GM12878 (cell line): ENCODE measurements around the gene TUBD1. TPM values are rescaled to one million over a fixed set of nuclear protein-coding genes. Genes with fewer than 3 reads are reported as not detected.
A peak's percentile ranks its signal among the peaks of the same experiment; 100 is the strongest.

ENCODE experiments used
- ATAC-seq: fragments of 200-7000 bp; cut with Tn5 transposase; 3 replicates; pipeline ENCODE4 v1.9.1; 2020; ENCODE audit warnings: mild to moderate bottlenecking, moderate library complexity
- BruUV-seq: library from RNA; stranded (reverse); fragments of 400-500 nt; replicated peaks from 2 replicates; lab custom pipeline; 2021; lab: Mats Ljungman, UMichigan
- CTCF ChIA-PET: fragments of 300-600 bp; sonication (Branson Sonifier 250); formaldehyde crosslinking; extraction: SDS; loops from one replicate; lab custom pipeline; 2021; ENCODE audit warnings: inconsistent platforms; lab: Yijun Ruan, JAX
- POLR2A ChIA-PET: fragments of 350-600 bp; formaldehyde crosslinking; extraction: SDS; loops from one replicate; lab custom pipeline; 2021; ENCODE audit warnings: inconsistent platforms; lab: Charles Lee
- RAD21 ChIA-PET: fragments of 300-600 bp; sonication (Branson Sonifier 250); formaldehyde crosslinking; loops from one replicate; lab custom pipeline; 2023; ENCODE audit warnings: antibody characterized with exemption; ENCODE audit not compliant: unreplicated experiment; lab: Charles Lee
- SMC1A ChIA-PET: fragments of 300-600 bp; sonication (Branson Sonifier 250); formaldehyde crosslinking; loops from one replicate; lab custom pipeline; 2023; ENCODE audit not compliant: unreplicated experiment, uncharacterized antibody; lab: Charles Lee
- DNase-seq: peaks from one replicate; pipeline ENCODE4 v3.0.0-alpha.2; 2011; ENCODE audit warnings: low read depth, low spot score
- FAIRE-seq: peaks from 3 replicates; lab custom pipeline; 2011; peaks lifted over from hg19 to GRCh38; lab: Jason Lieb, UNC
- H2AFZ ChIP-seq: 2 replicates; pipeline ENCODE4 v1.6.0; 2011; ENCODE audit warnings: low read depth, low read length, control low read depth; ENCODE audit not compliant: control insufficient read depth
- H3K27ac ChIP-seq: 2 replicates; pipeline ENCODE4 v1.5.1; 2011; ENCODE audit warnings: control low read depth; ENCODE audit not compliant: control insufficient read depth, insufficient read depth
- H3K27me3 ChIP-seq, 2 experiments: replicated peaks in 1 of 2; 2 replicates each; pipeline versions ENCODE4 v1.6.0 to v1.6.1; 2011; ENCODE audit warnings: low read length in 1 of 2; ENCODE audit not compliant: control insufficient read depth in 2 of 2, insufficient read depth in 2 of 2
- H3K36me3 ChIP-seq, 2 experiments: 2 replicates each; pipeline ENCODE4 v1.5.1; 2011; ENCODE audit warnings: low read length in 1 of 2; ENCODE audit not compliant: control insufficient read depth in 2 of 2, insufficient read depth in 2 of 2
- H3K4me1 ChIP-seq: 2 replicates; pipeline ENCODE4 v1.6.1; 2011; ENCODE audit warnings: mild to moderate bottlenecking, low read length, moderate library complexity, mixed read lengths; ENCODE audit not compliant: control insufficient read depth, insufficient read depth
- H3K4me2 ChIP-seq: 2 replicates; pipeline ENCODE4 v1.6.0; 2011; ENCODE audit warnings: control low read depth; ENCODE audit not compliant: control insufficient read depth, insufficient read depth
- H3K4me3 ChIP-seq: fragments of 200-600 bp; sonication (generic); 2 replicates; pipeline ENCODE4 v1.5.1; 2016
- H3K79me2 ChIP-seq: 2 replicates; pipeline ENCODE4 v1.6.0; 2011; ENCODE audit warnings: low read length; ENCODE audit not compliant: control insufficient read depth, insufficient read depth
- H3K9ac ChIP-seq: 2 replicates; pipeline ENCODE4 v1.8.0; 2011; ENCODE audit warnings: low read length, control low read depth, mixed read lengths; ENCODE audit not compliant: control insufficient read depth, insufficient read depth
- H3K9me3 ChIP-seq: replicated peaks from 3 replicates; pipeline ENCODE4 v1.5.1; 2011; ENCODE audit warnings: mild to moderate bottlenecking, low read length; ENCODE audit not compliant: control insufficient read depth, insufficient read depth
- H4K20me1 ChIP-seq: 2 replicates; pipeline ENCODE4 v1.6.0; 2011; ENCODE audit not compliant: control insufficient read depth, insufficient read depth
- ATF2 ChIP-seq: IDR thresholded peaks from 2 replicates; pipeline ENCODE4 v1.6.1; 2012; ENCODE audit warnings: low read length, inconsistent platforms
- ATF7 ChIP-seq: fragments of 450-650 bp; IDR thresholded peaks from 2 replicates; pipeline ENCODE4 v1.6.1; 2016; ENCODE audit warnings: low read depth, mild to moderate bottlenecking
- CBX5 ChIP-seq: sonication (generic); IDR thresholded peaks from 2 replicates; pipeline ENCODE4 v1.6.1; 2016; ENCODE audit warnings: low read depth, moderate library complexity, mild to moderate bottlenecking, inconsistent platforms
- E2F8 ChIP-seq: fragments of 450-650 bp; IDR thresholded peaks from 2 replicates; pipeline ENCODE4 v1.6.1; 2018; ENCODE audit warnings: mild to moderate bottlenecking, low read depth, moderate library complexity; ENCODE audit not compliant: partially characterized antibody
- HDGF ChIP-seq: fragments of 450-650 bp; IDR thresholded peaks from 2 replicates; pipeline ENCODE4 v1.6.1; 2016; ENCODE audit warnings: antibody characterized with exemption
- RB1 ChIP-seq: fragments of 450-650 bp; formaldehyde crosslinking; IDR thresholded peaks from 2 replicates; pipeline ENCODE4 v1.6.1; 2017; ENCODE audit warnings: mild to moderate bottlenecking, borderline replicate concordance
- RBBP5 ChIP-seq: fragments of 200-600 bp; sonication (generic); conservative IDR thresholded peaks from 2 replicates; pipeline ENCODE4 v1.6.1; 2016
- RELA ChIP-seq: fragments of 450-650 bp; IDR thresholded peaks from 2 replicates; pipeline ENCODE4 v1.8.0; 2014; ENCODE audit warnings: borderline replicate concordance; ENCODE audit not compliant: partially characterized antibody
- SPI1 ChIP-seq: IDR thresholded peaks from 2 replicates; pipeline ENCODE4 v1.6.1; 2011; ENCODE audit warnings: low read depth, mild to moderate bottlenecking, low read length, moderate library complexity, borderline replicate concordance; ENCODE audit not compliant: insufficient read depth
- TCF7 ChIP-seq: IDR thresholded peaks from 2 replicates; pipeline ENCODE4 v1.6.1; 2014; ENCODE audit warnings: antibody characterized with exemption, borderline replicate concordance
- WGBS: methylation state at CpG from one replicate; pipeline ENCODE4 v1.1.6; 2016; ENCODE audit warnings: low lambda C conversion rate; ENCODE audit not compliant: insufficient replicate concordance, insufficient coverage; ENCODE audit errors: missing lambda C conversion rate; 5-methylcytosine and 5-hydroxymethylcytosine counted together
- in situ Hi-C: fragments of 300-500 bp; cut with MboI; formaldehyde crosslinking; loops from 9 replicates; pipeline ENCODE4 v1.14.3; 2018; ENCODE audit warnings: mixed read lengths
- intact Hi-C: fragments of 100-400 bp; cut with micrococcal nuclease; formaldehyde crosslinking; loops from one replicate; pipeline ENCODE4 v1.14.2; 2022; ENCODE audit not compliant: unreplicated experiment
- polyA plus RNA-seq, 11 experiments: library from polyadenylated mRNA; depleted of rRNA in 4 of 11; unstranded in 6 of 11; stranded (reverse) in 5 of 11; fragments of >200 nt; fragmentation: Nextera tagmentation in 4 of 11; fragmentation: Illumina TruSeq in 1 of 11; extraction: Ambion mirVana in 4 of 11; extraction: Trizol in 1 of 11; gene quantifications; 1 replicate in 1 of 11; 2 replicates in 10 of 11; pipeline versions ENCODE4 v1.2.1 to v1.2.3, GENCODE V29; 2011 to 2016; ENCODE audit warnings: inconsistent platforms in 2 of 11, missing spikeins in 2 of 11, low read depth in 1 of 11
- total RNA-seq, 4 experiments: library from RNA; depleted of rRNA in 3 of 4; stranded (reverse); fragments of >200 nt in 3 of 4; fragmentation: Illumina TruSeq in 1 of 4; extraction: Trizol in 1 of 4; gene quantifications; 2 replicates each; pipeline versions ENCODE4 v1.2.1 to v1.2.3, GENCODE V29; 2013 to 2021
- TF ChIP-seq, protein P1 (sequence below): fragments of 450-650 bp; IDR thresholded peaks from 2 replicates; pipeline ENCODE4 v1.6.1; 2017; ENCODE audit warnings: low read depth, mild to moderate bottlenecking, moderate library complexity
- TF ChIP-seq, protein P2 (sequence below): fragments of 450-650 bp; IDR thresholded peaks from 2 replicates; pipeline ENCODE4 v1.6.1; 2017; ENCODE audit warnings: mild to moderate bottlenecking, moderate library complexity

The TUBD1 gene
- total and polyA plus RNA-seq, 10 of the 15 experiments (the other 5 are each of a cell fraction or from before 2014, with no cell fraction given) = 5.3 to 10.8 (median 8.3) TPM

DNA sequence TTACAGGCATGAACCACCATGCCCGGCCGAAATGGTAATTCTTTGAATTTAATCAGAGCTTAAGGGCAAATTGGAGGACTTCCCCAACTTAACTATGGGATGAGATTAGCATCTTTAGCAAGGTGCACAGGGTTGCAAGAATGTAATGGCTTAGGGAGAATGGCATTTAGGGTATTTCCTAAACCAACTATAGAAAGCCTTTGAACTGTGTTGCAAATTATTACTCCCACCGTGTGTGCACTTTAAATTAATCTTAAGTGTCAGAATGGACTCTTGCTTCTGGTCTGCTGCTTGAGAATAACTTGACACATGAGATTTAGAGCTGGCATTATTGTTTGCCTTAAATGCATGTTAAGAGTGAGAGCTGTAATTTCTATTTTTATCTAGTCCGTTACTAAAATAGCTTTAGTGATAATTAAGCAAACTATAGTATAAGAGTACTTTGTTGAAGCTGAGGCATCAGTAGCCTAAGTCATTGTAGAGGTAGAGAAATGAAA lies 59.8 kb downstream of the TUBD1 start:
- H3K27me3 ChIP-seq = no peaks in the 10 kb centered on the region
- SMC1A ChIA-PET = interaction anchor here (0.9 to 15.2 kb wide), 16 partner anchors 9 to 80 kb away, joined by 3 to 250 read pairs (median 5); no protein-coding TSS in a partner anchor
- H4K20me1 ChIP-seq = no peaks in the 10 kb centered on the region
- peak overlapping the region; percentile 18; the same call in 1 of the 2 replicates for H3K9ac ChIP-seq
- peaks cover 36% of the 10 kb centered on the region for H3K79me2 ChIP-seq
- in situ Hi-C loops (loop anchor here (10.0 kb wide), 1 partner anchor 1498 kb away; no protein-coding TSS in a partner anchor), intact Hi-C loops (no loop called here)
- H3K4me3 ChIP-seq = no peak overlapping the region
- H2AFZ ChIP-seq = no peak overlapping the region
- FAIRE-seq (no peak), ATAC-seq (peak; percentile 29), DNase-seq (peak; percentile 88)
- peak overlapping the region; percentile 98 for H3K27ac ChIP-seq
- CTCF ChIA-PET = interaction anchor here (0.7 to 7.9 kb wide), 13 partner anchors 9 to 86 kb away, joined by 3 to 75 read pairs (median 5); no protein-coding TSS in a partner anchor
- peak overlapping the region; percentile 69 for H3K4me2 ChIP-seq
- WGBS = 0% methylated on average over 4 of the region's 4 CpGs
- BruUV-seq = no TSS peak
- no peaks in the 10 kb centered on the region for H3K36me3 ChIP-seq
- RAD21 ChIA-PET = interaction anchor here (0.6 to 11.5 kb wide), 12 partner anchors 8 to 80 kb away, joined by 3 to 223 read pairs (median 8); partner anchors contain the start of gene TUBD1
- H3K4me1 ChIP-seq = peaks cover 75% of the 10 kb centered on the region
- POLR2A ChIA-PET = interaction anchor here (0.7 to 12.0 kb wide), 15 partner anchors 8 to 132 kb away, joined by 3 to 332 read pairs (median 6); no protein-coding TSS in a partner anchor
- H3K9me3 ChIP-seq = no peaks in the 10 kb centered on the region
- TF ChIP-seq SPI1 (no peak), CBX5 (0 out of 2 replicates have a peak, but pooled peaks have one; percentile 49), ATF2 (peak; percentile 72; the same call in 1 of the 2 replicates), E2F8 (no peak), ATF7 (peak; percentile 76), HDGF (0 out of 2 replicates have a peak, but pooled peaks have one; percentile 5), TCF7 (peak; percentile 75; the same call in 1 of the 2 replicates), RBBP5 (no peak), RELA (peak; percentile 62), RB1 (0 out of 2 replicates have a peak, but pooled peaks have one; percentile 27)
- TF ChIP-seq, protein P1, sequence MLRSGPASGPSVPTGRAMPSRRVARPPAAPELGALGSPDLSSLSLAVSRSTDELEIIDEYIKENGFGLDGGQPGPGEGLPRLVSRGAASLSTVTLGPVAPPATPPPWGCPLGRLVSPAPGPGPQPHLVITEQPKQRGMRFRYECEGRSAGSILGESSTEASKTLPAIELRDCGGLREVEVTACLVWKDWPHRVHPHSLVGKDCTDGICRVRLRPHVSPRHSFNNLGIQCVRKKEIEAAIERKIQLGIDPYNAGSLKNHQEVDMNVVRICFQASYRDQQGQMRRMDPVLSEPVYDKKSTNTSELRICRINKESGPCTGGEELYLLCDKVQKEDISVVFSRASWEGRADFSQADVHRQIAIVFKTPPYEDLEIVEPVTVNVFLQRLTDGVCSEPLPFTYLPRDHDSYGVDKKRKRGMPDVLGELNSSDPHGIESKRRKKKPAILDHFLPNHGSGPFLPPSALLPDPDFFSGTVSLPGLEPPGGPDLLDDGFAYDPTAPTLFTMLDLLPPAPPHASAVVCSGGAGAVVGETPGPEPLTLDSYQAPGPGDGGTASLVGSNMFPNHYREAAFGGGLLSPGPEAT = peak; percentile 87
- TF ChIP-seq, protein P2, sequence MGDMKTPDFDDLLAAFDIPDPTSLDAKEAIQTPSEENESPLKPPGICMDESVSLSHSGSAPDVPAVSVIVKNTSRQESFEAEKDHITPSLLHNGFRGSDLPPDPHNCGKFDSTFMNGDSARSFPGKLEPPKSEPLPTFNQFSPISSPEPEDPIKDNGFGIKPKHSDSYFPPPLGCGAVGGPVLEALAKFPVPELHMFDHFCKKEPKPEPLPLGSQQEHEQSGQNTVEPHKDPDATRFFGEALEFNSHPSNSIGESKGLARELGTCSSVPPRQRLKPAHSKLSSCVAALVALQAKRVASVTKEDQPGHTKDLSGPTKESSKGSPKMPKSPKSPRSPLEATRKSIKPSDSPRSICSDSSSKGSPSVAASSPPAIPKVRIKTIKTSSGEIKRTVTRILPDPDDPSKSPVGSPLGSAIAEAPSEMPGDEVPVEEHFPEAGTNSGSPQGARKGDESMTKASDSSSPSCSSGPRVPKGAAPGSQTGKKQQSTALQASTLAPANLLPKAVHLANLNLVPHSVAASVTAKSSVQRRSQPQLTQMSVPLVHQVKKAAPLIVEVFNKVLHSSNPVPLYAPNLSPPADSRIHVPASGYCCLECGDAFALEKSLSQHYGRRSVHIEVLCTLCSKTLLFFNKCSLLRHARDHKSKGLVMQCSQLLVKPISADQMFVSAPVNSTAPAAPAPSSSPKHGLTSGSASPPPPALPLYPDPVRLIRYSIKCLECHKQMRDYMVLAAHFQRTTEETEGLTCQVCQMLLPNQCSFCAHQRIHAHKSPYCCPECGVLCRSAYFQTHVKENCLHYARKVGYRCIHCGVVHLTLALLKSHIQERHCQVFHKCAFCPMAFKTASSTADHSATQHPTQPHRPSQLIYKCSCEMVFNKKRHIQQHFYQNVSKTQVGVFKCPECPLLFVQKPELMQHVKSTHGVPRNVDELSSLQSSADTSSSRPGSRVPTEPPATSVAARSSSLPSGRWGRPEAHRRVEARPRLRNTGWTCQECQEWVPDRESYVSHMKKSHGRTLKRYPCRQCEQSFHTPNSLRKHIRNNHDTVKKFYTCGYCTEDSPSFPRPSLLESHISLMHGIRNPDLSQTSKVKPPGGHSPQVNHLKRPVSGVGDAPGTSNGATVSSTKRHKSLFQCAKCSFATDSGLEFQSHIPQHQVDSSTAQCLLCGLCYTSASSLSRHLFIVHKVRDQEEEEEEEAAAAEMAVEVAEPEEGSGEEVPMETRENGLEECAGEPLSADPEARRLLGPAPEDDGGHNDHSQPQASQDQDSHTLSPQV = peak; percentile 8; the same call in 1 of the 2 replicates
